NCI-H446 (cell line): ENCODE data around the gene FIGN.

Source experiments
- DNase-seq, 2 experiments: peaks; one replicate each; lab custom pipeline; 2025; lab: John Stamatoyannopoulos, UW

FIGN gene

DNA sequence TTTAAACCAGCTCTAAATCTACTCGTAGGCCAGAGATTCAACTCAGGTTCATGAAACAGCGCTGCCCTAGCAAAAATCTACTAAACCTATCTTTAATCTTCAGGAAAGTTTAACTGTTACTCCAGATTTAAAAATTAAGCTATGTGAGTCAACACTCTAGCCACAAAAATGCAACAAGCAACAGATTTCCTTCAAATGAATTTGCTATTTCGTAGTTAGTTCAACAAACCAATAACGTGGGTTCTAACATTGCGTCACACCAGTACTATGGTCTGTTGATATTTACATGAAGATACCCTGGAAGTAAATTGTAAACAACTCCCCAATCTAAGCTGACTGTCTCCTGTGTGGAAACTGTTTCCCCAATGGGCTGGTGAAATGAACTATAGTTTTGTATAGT lies 71.2 kb downstream of the FIGN start:
- no peak for DNase-seq

GRCh38 chr2:163662141-163662780 lies 73.5 kb downstream of the FIGN start:
- no peak for DNase-seq

- DNase-seq, result no peak
These were observed 76.6 kb downstream of the FIGN start for GRCh38 chr2:163659224-163659623.

- DNase-seq, result no peak
These were observed 77.3 kb downstream of the FIGN start for GRCh38 chr2:163658556-163658955.

DNA sequence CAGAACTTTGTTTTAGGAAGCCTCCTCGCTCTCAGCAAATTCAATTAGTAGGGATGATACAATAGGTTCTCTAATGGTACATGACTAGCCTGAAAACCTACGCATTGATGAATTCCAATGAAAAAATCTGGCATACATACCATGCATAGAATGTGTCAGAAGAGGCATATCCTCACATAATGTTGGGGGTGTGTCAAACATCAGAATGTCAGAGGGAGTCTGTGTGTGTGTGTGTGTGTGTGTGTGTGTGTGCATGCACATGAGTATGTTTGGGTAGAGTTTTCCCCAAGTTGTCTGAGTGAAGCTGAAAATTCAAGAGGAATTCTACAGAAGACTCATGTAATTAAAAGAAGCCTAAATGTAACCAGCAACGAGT lies 78.5 kb downstream of the FIGN start:
- DNase-seq, result no peak

DNA sequence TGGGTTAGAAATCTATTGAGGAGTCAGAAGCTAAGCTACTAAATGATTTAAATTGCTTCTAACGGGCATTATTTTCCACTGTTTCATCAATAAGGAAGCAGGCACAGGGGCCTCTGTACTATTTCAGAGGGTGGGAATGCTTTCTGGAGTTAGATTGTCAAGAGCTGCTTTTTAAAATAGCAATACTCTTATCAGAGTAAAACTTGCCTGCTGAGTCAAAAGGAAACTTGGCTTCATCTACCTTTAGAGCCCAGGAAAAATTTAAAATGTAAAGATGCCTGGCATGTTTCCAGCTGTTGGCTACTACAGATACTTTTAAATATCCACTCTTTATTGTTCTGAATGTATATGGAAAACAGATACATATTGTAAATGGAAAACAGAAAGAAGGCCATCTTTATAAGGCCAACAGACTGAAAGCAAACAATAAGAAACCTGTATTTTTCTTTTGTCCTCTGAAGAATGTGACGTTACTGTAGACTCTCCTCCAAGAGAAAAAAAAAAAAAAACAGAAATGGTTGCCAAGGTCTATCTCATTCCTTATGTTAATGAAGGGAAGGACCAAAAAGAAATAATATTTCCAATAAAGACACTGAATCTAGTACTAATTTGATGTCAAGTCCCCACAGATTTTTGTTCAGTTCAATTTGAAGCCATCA lies 79.1 kb downstream of the FIGN start:
- no peak for DNase-seq

GRCh38 chr2:163655667-163656066 lies 80.1 kb downstream of the FIGN start:
- DNase-seq, result no peak

DNA sequence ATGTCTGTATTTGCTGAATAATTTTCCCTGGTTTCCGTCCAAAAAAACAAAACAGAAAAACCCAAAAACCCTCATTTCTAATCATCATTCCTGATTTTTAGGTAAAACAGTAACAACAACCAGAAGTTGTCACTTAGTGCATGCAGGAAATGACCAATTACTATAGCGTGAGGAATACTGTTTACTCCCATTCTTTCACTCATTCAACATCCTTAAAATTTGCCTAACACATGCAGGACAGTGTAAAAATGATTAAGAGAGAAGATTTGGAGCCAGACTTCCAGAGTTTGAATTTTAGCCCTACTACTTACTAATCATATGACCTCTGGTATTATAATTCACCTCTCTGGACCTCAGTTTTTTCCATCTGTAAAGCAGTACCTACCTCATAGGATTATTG lies 83.1 kb downstream of the FIGN start:
- no peak for DNase-seq

DNA sequence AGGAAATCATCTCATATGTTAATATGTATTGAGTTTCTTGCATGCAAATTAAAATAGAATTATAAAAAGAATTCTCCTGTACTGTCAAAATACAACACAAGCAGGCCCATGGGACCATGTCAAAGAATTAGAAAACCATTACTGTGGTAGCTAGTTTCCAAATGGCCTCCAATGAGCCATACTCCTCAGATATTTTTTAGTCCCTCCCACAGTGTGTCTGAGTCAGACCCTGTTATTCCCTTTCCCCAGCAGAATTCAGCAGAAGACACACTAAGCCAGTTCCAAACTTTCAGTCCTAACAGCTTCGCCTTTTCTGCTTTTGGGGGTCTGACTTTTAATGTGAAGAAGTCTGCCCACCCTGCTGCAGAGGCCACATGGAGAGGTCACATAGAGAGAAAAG lies 86.7 kb downstream of the FIGN start:
- no peak for DNase-seq

DNA sequence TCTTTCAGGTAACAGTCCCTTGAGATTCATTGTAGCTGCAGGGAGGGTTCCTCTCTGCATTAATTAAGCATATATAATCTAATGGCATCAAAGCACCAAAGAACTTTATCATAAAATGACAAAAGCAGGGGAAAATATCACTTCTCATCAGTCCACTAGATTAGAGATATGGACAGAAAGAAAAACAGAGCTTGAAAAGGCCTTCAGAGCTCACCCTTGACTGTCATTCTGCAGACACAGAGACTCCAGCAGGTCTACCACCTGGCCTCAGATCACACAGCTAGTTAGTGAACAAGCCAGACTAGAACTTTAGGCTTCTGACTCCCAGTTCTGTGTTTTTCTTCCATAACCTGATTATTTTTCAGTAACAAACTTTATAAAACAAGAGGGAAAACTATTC lies 88.5 kb downstream of the FIGN start:
- DNase-seq, result no peak

- no peak for DNase-seq
These were observed 89.1 kb downstream of the FIGN start for GRCh38 chr2:163646687-163647086.

- no peak for DNase-seq
These were observed 91.6 kb downstream of the FIGN start for GRCh38 chr2:163644238-163644637.

- no peak for DNase-seq
These were observed 93.8 kb downstream of the FIGN start for GRCh38 chr2:163641986-163642385.

GRCh38 chr2:163640542-163641193 lies 95.1 kb downstream of the FIGN start:
- DNase-seq, result no peak

DNA sequence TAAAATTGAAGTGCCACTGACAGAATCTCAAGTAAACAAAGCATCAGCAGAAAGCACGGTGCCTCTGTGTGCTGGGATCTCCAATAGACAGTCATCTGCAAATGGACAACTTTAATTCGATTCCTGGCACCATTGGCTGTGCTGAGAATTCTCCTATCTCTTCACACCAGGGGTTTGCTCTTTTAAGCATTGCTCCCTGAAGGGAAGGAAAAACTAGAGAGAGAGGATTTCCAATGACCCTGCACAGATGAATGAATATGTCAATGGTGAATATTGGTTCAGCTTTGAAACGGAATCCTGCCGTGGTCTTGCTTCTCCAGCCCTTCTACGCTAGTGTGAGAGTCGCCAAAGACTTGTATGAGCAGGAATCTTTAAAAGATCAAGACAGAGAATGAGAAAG lies 97.9 kb downstream of the FIGN start:
- no peak for DNase-seq

- no peak for DNase-seq
These were observed 102.5 kb downstream of the FIGN start for GRCh38 chr2:163633291-163633690.

GRCh38 chr2:163630836-163631235 lies 105.0 kb downstream of the FIGN start:
- no peak for DNase-seq

- DNase-seq, result no peak
These were observed 109.1 kb downstream of the FIGN start for GRCh38 chr2:163626639-163627109.

GRCh38 chr2:163626208-163626607 lies 109.6 kb downstream of the FIGN start:
- no peak for DNase-seq

- no peak for DNase-seq
These were observed 110.2 kb downstream of the FIGN start for GRCh38 chr2:163625632-163626031.

DNA sequence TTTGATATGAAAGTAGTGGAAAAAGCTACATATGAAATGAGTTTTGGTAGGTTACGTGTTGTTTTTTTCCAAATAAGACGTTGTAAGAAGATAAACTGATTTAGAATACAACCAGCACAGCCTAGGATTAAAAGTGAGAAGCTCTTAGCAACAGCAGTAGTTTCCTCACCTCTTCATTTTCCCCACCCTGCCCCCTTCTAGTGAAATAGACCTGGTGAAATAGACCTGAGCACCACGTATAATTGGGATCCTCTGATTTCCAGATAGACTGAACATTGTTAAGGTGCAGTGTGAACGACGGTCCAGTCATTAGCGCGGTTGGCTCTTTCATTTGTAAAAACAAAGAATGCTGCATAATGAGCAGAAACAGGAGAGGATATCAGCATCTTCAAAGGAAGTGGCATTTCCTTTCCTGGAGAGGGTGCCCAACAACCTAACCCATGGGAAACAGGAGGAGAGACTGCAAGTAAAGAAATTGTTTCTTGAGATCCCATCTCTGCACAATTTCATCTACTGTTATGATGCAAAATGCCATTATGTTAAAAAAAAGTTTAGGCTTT lies 114.3 kb downstream of the FIGN start:
- DNase-seq, result no peak

DNA sequence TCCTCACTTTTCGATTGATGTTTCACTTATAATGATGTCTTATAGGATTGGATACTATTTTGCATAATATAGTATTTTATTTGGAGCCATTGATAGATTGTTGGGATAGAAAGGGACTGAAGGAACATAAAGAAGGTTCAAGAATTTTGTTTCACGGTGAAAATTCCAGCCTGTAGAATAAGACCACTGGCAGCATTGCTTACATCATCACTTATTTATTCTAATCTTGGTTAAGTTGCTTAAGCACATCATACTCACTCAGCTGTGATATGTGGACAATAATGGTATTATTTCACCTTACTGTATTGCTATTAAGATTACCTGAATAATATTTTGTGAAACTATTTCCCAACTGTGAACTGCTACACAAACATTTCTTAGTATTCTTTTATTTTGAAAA lies 118.3 kb downstream of the FIGN start:
- no peak for DNase-seq

GRCh38 chr2:163613266-163613731 lies 122.5 kb downstream of the FIGN start:
- no peak for DNase-seq
